Amygdala (tissue), 56 donors: ENCODE results near the gene FCGR2B.
"Not testable (repeated sequence)": the region's sequence is repeated elsewhere in the genome, so short reads cannot be mapped to it uniquely, and the experiment has no call there.

Experiments
- DNase-seq, 56 donors: peaks; one replicate each; lab custom pipeline; 2025; lab: John Stamatoyannopoulos, UW

Gene FCGR2B

GRCh38 chr1:161644855-161645254 is 18.1 kb upstream of the FCGR2B start:
- DNase-seq = not testable (repeated sequence)

- peak in 3 of 56 donors; percentile 0 to 13 (median 2) for DNase-seq
These were observed 15.2 kb upstream of the FCGR2B start for GRCh38 chr1:161647507-161648360.

GRCh38 chr1:161653541-161653940 is 9.4 kb upstream of the FCGR2B start:
- not testable (repeated sequence) for DNase-seq

- not testable (repeated sequence) for DNase-seq
These were observed 9.0 kb upstream of the FCGR2B start for GRCh38 chr1:161653971-161654370.

- not testable (repeated sequence) for DNase-seq
These were observed 4.4 kb upstream of the FCGR2B start for GRCh38 chr1:161658524-161658923.

- not testable (repeated sequence) for DNase-seq
These were observed 1.2 kb upstream of the FCGR2B start for GRCh38 chr1:161661660-161662311.

GRCh38 chr1:161663569-161663968 is 626 bp downstream of the FCGR2B start:
- DNase-seq = not testable (repeated sequence)

GRCh38 chr1:161664689-161665088 is 1.7 kb downstream of the FCGR2B start:
- DNase-seq = not testable (repeated sequence)

GRCh38 chr1:161671045-161672020 is 8.4 kb downstream of the FCGR2B start:
- not testable (repeated sequence) for DNase-seq

GRCh38 chr1:161673437-161673836 is 10.5 kb downstream of the FCGR2B start:
- not testable (repeated sequence) for DNase-seq

GRCh38 chr1:161674447-161674846 is 11.5 kb downstream of the FCGR2B start:
- not testable (repeated sequence) for DNase-seq

- not testable (repeated sequence) for DNase-seq
These were observed 12.0 kb downstream of the FCGR2B start for GRCh38 chr1:161674908-161675307.

- DNase-seq = peak in 2 of 56 donors; percentile 3 to 9
These were observed 13.5 kb downstream of the FCGR2B start for GRCh38 chr1:161676441-161676840.

GRCh38 chr1:161676958-161677689 is 14.2 kb downstream of the FCGR2B start:
- no peak for DNase-seq

- DNase-seq = no peak
These were observed 15.6 kb downstream of the FCGR2B start for GRCh38 chr1:161678500-161678899.

GRCh38 chr1:161681879-161682278 is 18.9 kb downstream of the FCGR2B start:
- no peak for DNase-seq

- DNase-seq = no peak
These were observed 26.0 kb downstream of the FCGR2B start for GRCh38 chr1:161688946-161689345.

GRCh38 chr1:161691846-161692245 is 28.9 kb downstream of the FCGR2B start:
- no peak for DNase-seq

- DNase-seq = not testable (repeated sequence)
These were observed 30.2 kb downstream of the FCGR2B start for GRCh38 chr1:161693020-161693712.
